NB4 (cell line): Measurements from ENCODE around the gene ATXN1.

ENCODE experiments used
- DNase-seq: peaks from one replicate; pipeline ENCODE4 v3.0.0; 2010; ENCODE audit warnings: low read depth
- H3K4me3 ChIP-seq: one replicate; pipeline ENCODE4 v1.5.1; 2011; ENCODE audit warnings: mild to moderate bottlenecking, low read depth, low read length, moderate library complexity
- CTCF ChIP-seq: IDR thresholded peaks from one replicate; pipeline ENCODE4 v1.5.1; 2012; ENCODE audit warnings: low read depth, low read length
- MAX ChIP-seq: IDR thresholded peaks from 2 replicates; pipeline ENCODE4 v1.6.1; 2011; ENCODE audit warnings: low read depth, low read length
- MYC ChIP-seq: IDR thresholded peaks from 2 replicates; pipeline ENCODE4 v1.6.1; 2011; ENCODE audit warnings: low read depth, low read length
- POLR2A ChIP-seq: IDR thresholded peaks from 2 replicates; pipeline ENCODE4 v1.6.1; 2011; ENCODE audit warnings: mild to moderate bottlenecking; ENCODE audit not compliant: insufficient read length; ENCODE audit errors: extremely low read depth

Gene ATXN1

GRCh38 chr6:16360365-16360764 lies 400.9 kb downstream of the ATXN1 start:
- DNase-seq, result no peak
- TF ChIP-seq MYC (no peak), POLR2A (no peak), CTCF (no peak), MAX (no peak)
- H3K4me3 ChIP-seq, result no peak overlapping the region

- H3K4me3 ChIP-seq, result no peak overlapping the region
- DNase-seq, result no peak
- TF ChIP-seq MYC (no peak), CTCF (no peak), POLR2A (no peak), MAX (no peak)
Observed at GRCh38 chr6:16359563-16359962, 401.7 kb downstream of the ATXN1 start.

GRCh38 chr6:16358531-16359138 lies 402.6 kb downstream of the ATXN1 start:
- TF ChIP-seq MYC, result no peak
- no peak for TF ChIP-seq POLR2A
- DNase-seq, result no peak
- no peak overlapping the region for H3K4me3 ChIP-seq

GRCh38 chr6:16355699-16356446 lies 405.4 kb downstream of the ATXN1 start:
- no peak for TF ChIP-seq POLR2A
- TF ChIP-seq MYC, result no peak
- no peak for TF ChIP-seq CTCF
- no peak for TF ChIP-seq MAX
- no peak for DNase-seq
- no peak overlapping the region for H3K4me3 ChIP-seq

GRCh38 chr6:16355238-16355637 lies 406.0 kb downstream of the ATXN1 start:
- TF ChIP-seq POLR2A, result no peak
- no peak for TF ChIP-seq CTCF
- no peak for TF ChIP-seq MYC
- TF ChIP-seq MAX, result no peak
- no peak for DNase-seq

GRCh38 chr6:16354692-16355091 lies 406.6 kb downstream of the ATXN1 start:
- H3K4me3 ChIP-seq, result no peak overlapping the region
- no peak for TF ChIP-seq MAX
- TF ChIP-seq POLR2A, result no peak
- no peak for TF ChIP-seq CTCF
- TF ChIP-seq MYC, result no peak
- no peak for DNase-seq

More at GRCh38 chr6:16355238-16355637, 406.0 kb downstream of the ATXN1 start:
- H3K4me3 ChIP-seq, result no peak overlapping the region
